T47D (cell line): ENCODE data around the gene FAM184B.

ENCODE experiments used
- DNase-seq, 2 experiments: peaks; one replicate each; pipeline versions ENCODE4 v3.0.0 to v3.0.0-alpha.2; 2011 to 2012; ENCODE audit warnings: low read depth in 1 of 2, low spot score in 1 of 2
- JUND ChIP-seq: IDR thresholded peaks from 2 replicates; pipeline ENCODE4 v1.6.1; 2012; ENCODE audit warnings: low read depth
- in situ Hi-C: cut with HindIII; loops from 2 replicates; pipeline ENCODE4 v1.10.0; 2016; ENCODE audit warnings: low sequenced_read_pairs, low pct_unique_long_range_greater_than_20kb

The FAM184B gene

DNA sequence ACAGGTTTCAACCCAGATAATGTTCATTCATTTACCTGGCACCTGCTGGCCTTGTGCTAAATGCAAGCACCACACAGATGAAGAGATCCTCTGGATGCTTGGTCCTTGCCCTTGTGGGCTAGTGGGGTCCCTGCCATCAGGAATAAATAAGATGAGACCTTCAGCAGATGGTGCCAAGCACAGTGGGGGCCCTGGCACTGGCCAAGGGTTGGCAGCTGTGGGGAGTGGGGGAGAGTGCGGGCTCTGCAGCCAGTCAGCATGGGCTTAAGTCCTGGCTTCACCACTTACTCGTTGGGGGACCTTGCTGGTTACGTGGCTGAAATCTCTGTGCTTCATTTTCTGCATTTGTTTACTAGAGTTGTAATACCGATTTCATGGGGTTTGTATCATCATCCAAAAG lies 197.5 kb downstream of the FAM184B start:
- in situ Hi-C loops, result no loop called here
- no peak for DNase-seq
- no peak for TF ChIP-seq JUND

GRCh38 chr4:17583276-17583675 lies 198.1 kb downstream of the FAM184B start:
- no peak for TF ChIP-seq JUND
- in situ Hi-C loops, result no loop called here
- DNase-seq, result no peak

DNA sequence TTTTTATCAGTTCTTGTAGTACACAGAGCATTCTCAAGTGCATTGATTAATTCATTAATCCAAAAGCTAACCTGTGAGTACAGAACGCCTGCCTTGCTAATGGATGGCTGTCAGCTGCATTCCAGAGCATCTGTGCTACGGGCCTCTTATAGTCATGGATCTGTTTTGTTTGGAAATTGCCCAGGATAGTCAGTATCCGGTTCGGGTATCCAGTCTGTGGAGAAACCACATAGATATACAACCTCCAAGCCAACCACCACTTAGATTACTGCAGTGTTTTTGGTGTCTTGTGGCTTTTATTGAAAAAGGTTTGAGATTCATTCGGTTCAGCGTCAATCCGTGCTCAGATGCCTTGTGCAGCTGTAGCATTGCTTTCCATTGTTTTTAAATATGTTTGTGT lies 200.5 kb downstream of the FAM184B start:
- in situ Hi-C loops, result no loop called here

More for the DNA sequence above, 200.5 kb downstream of the FAM184B start:
- no peak for TF ChIP-seq JUND
- no peak for DNase-seq
